Panc1 (cell line): Measurements from ENCODE around the gene YOD1. TPM values are rescaled to one million over a fixed set of nuclear protein-coding genes. Genes with fewer than 3 reads are reported as not detected.
A peak's percentile ranks its signal among the peaks of the same experiment; 100 is the strongest.

Source experiments
- ATAC-seq: fragments of 200-7000 bp; cut with Tn5 transposase; 2 replicates; pipeline ENCODE4 v1.9.1; 2020; ENCODE audit warnings: mild to moderate bottlenecking, moderate library complexity
- BruUV-seq: library from RNA; stranded (reverse); fragments of 400-500 nt; replicated peaks from 2 replicates; lab custom pipeline; 2021; lab: Mats Ljungman, UMichigan
- CTCF ChIA-PET: fragments of 300-600 bp; sonication (Branson Sonifier 250); formaldehyde crosslinking; loops from one replicate; lab custom pipeline; 2022; ENCODE audit warnings: antibody characterized with exemption; lab: Charles Lee
- POLR2A ChIA-PET: fragments of 300-600 bp; sonication (Branson Sonifier 250); formaldehyde crosslinking; loops from one replicate; lab custom pipeline; 2022; ENCODE audit warnings: antibody characterized with exemption; lab: Charles Lee
- DNase-seq: peaks from one replicate; pipeline ENCODE4 v3.0.0-alpha.2; 2010; ENCODE audit warnings: low read depth, low spot score
- H3K27ac ChIP-seq: 2 replicates; pipeline ENCODE4 v1.5.1; 2011; ENCODE audit warnings: mild to moderate bottlenecking, low read length, inconsistent platforms
- H3K27me3 ChIP-seq: fragments of 200-500 bp; sonication (Bioruptor generic); 2 replicates; pipeline ENCODE4 v1.6.0; 2014; ENCODE audit warnings: low read length, inconsistent platforms; ENCODE audit not compliant: control insufficient read depth, insufficient read depth
- H3K36me3 ChIP-seq: fragments of 200-500 bp; sonication (Bioruptor generic); 2 replicates; pipeline ENCODE4 v1.5.1; 2014; ENCODE audit warnings: inconsistent platforms, mild to moderate bottlenecking, low read length, moderate library complexity; ENCODE audit not compliant: control insufficient read depth, insufficient read depth
- H3K4me1 ChIP-seq: 2 replicates; pipeline ENCODE4 v1.5.1; 2011; ENCODE audit warnings: inconsistent platforms, mild to moderate bottlenecking, low read length, moderate library complexity; ENCODE audit not compliant: control insufficient read depth, insufficient read depth
- H3K4me3 ChIP-seq, 2 experiments: 2 replicates each; pipeline ENCODE4 v1.5.1; 2011 to 2012; ENCODE audit warnings: low read depth in 2 of 2, low read length in 2 of 2, mild to moderate bottlenecking in 2 of 2, inconsistent platforms in 1 of 2, moderate library complexity in 1 of 2
- H3K9me3 ChIP-seq: fragments of 200-500 bp; sonication (Bioruptor generic); 2 replicates; pipeline ENCODE4 v1.5.1; 2014; ENCODE audit warnings: low read depth, mild to moderate bottlenecking, inconsistent platforms, low read length, moderate library complexity; ENCODE audit not compliant: control insufficient read depth, insufficient read depth
- POLR2AphosphoS5 ChIP-seq: IDR thresholded peaks from 2 replicates; pipeline ENCODE4 v1.6.1; 2012; ENCODE audit warnings: mild to moderate bottlenecking, low read depth, low read length, moderate library complexity
- SIN3A ChIP-seq: IDR thresholded peaks from 2 replicates; pipeline ENCODE4 v1.6.1; 2012; ENCODE audit warnings: low read depth, mild to moderate bottlenecking, low read length, moderate library complexity, borderline replicate concordance; ENCODE audit not compliant: insufficient read depth
- TCF7L2 ChIP-seq: IDR thresholded peaks from 2 replicates; pipeline ENCODE4 v1.6.1; 2011; ENCODE audit warnings: mild to moderate bottlenecking, low read depth, low read length, inconsistent platforms
- in situ Hi-C: cut with HindIII; loops from 2 replicates; pipeline ENCODE4 v1.10.0; 2016; ENCODE audit warnings: low sequenced_read_pairs, low pct_unique_long_range_greater_than_20kb
- intact Hi-C: fragments of 100-400 bp; cut with micrococcal nuclease; formaldehyde crosslinking; loops from one replicate; pipeline ENCODE4 v1.10.0; 2022; ENCODE audit not compliant: unreplicated experiment
- total RNA-seq: library from RNA; stranded (reverse); gene quantifications from one replicate; pipeline ENCODE4 v1.2.1, GENCODE V29; 2021; ENCODE audit not compliant: unreplicated experiment
- TF ChIP-seq, protein P1 (sequence below), 2 experiments: IDR thresholded peaks; 2 replicates each; pipeline ENCODE4 v1.6.1; 2011 to 2012; ENCODE audit warnings: low read depth in 2 of 2, control low read depth in 1 of 2, low read length in 1 of 2, mild to moderate bottlenecking in 1 of 2, moderate library complexity in 1 of 2; ENCODE audit not compliant: insufficient read depth in 1 of 2
- TF ChIP-seq, protein P2 (sequence below): fragments of 450-650 bp; IDR thresholded peaks from 2 replicates; pipeline ENCODE4 v1.5.1; 2017; ENCODE audit warnings: mild to moderate bottlenecking

Gene YOD1
- total RNA-seq, 1 experiment from 2014 or later = 7.1 TPM

DNA sequence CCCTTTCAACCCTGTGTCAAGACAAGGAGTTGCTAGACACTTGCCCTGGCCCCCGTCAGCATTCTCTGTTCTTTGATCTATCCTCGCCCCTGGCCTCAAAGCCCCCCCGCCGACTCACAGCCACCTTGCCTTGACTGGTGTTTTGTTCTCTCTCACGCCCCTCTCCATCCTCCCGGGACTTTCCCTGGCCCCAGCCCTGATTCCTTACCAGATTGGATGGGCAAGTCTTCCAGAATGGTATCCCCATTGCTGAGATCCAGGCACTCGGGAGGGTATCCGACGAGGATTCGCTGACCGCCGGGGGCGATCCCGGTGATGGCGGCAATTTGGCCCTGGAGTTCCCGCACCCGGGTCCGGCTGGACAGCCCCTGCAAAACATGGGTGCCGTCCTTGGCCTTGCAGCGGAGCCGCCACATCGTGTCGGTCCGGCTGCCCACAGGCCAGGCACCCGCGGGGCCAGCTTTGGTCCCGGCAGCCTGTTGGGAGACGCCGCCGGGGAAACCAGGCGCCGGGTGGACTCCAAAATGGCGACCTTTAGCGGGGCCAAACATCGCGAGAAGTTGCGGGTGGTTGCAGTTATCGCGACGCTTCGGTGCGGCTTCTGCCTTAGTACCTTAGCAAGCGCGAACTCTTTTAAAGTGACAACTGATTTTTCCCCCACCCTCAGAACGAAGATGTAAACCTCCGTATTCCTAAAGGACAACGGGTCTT lies 373 bp downstream of the YOD1 start:
- peak overlapping the region; percentile 97 for H3K27ac ChIP-seq
- intact Hi-C loops = no loop called here
- H3K9me3 ChIP-seq = no peaks in the 10 kb centered on the region
- ChIA-PET POLR2A (no interaction called here), CTCF (no interaction called here)
- in situ Hi-C loops = no loop called here
- peak; percentile 80 for TF ChIP-seq POLR2AphosphoS5
- peak; percentile 48 for TF ChIP-seq TCF7L2
- TF ChIP-seq, protein P1, sequence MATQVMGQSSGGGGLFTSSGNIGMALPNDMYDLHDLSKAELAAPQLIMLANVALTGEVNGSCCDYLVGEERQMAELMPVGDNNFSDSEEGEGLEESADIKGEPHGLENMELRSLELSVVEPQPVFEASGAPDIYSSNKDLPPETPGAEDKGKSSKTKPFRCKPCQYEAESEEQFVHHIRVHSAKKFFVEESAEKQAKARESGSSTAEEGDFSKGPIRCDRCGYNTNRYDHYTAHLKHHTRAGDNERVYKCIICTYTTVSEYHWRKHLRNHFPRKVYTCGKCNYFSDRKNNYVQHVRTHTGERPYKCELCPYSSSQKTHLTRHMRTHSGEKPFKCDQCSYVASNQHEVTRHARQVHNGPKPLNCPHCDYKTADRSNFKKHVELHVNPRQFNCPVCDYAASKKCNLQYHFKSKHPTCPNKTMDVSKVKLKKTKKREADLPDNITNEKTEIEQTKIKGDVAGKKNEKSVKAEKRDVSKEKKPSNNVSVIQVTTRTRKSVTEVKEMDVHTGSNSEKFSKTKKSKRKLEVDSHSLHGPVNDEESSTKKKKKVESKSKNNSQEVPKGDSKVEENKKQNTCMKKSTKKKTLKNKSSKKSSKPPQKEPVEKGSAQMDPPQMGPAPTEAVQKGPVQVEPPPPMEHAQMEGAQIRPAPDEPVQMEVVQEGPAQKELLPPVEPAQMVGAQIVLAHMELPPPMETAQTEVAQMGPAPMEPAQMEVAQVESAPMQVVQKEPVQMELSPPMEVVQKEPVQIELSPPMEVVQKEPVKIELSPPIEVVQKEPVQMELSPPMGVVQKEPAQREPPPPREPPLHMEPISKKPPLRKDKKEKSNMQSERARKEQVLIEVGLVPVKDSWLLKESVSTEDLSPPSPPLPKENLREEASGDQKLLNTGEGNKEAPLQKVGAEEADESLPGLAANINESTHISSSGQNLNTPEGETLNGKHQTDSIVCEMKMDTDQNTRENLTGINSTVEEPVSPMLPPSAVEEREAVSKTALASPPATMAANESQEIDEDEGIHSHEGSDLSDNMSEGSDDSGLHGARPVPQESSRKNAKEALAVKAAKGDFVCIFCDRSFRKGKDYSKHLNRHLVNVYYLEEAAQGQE (IDR thresholded peaks at IDR 0.05; ENCODE audit: insufficient read depth in 1 of 2, low read depth in 2 of 2, low read length in 1 of 2) = no peak
- TF ChIP-seq SIN3A = peak; percentile 93; the same call in 1 of the 2 replicates
- H3K36me3 ChIP-seq = peaks cover 21% of the 10 kb centered on the region
- ATAC-seq (peak; percentile 76), DNase-seq (peak; percentile 88)
- peak overlapping the region; percentile 98 to 100 for H3K4me3 ChIP-seq
- no peaks in the 10 kb centered on the region for H3K27me3 ChIP-seq
- H3K4me1 ChIP-seq = peaks cover 19% of the 10 kb centered on the region
- BruUV-seq = no TSS peak

DNA sequence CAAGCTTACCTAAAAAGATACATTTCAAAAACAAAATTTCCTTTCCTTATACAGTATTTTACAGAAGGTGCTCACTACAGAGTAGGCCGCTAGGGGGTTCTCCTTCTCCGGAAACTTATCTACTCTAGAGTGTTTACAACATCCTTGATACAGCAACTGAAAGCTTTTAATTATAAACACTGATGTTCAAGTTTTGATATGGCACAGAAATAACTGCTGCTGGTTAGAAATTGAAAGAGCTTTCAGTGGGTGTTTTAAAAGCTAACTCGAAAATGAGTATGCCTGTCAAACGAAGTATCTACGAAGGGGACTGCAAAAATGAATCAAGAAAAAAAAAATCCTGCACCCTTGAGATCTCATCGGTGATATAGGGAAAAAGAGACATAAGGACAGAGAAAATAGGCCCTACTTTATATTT lies 1.0 kb downstream of the YOD1 start:
- Histone ChIP-seq H3K36me3 (peaks cover 21% of the 10 kb centered on the region), H3K27me3 (no peaks in the 10 kb centered on the region), H3K9me3 (no peaks in the 10 kb centered on the region), H3K27ac (peak overlapping the region; percentile 97), H3K4me3 (peak overlapping the region; percentile 98 to 100), H3K4me1 (peaks cover 18% of the 10 kb centered on the region)
- BruUV-seq = no TSS peak
- CTCF ChIA-PET = no interaction called here
- in situ Hi-C loops = no loop called here
- ATAC-seq = no peak
- POLR2A ChIA-PET = no interaction called here
- intact Hi-C loops = no loop called here
- DNase-seq = no peak
- TF ChIP-seq, protein P1 (IDR thresholded peaks at IDR 0.05; ENCODE audit: insufficient read depth in 1 of 2, low read depth in 2 of 2, low read length in 1 of 2) = no peak
- 0 out of 2 replicates have a peak, but pooled peaks have one; percentile 54 for TF ChIP-seq SIN3A
- TF ChIP-seq, protein P2, sequence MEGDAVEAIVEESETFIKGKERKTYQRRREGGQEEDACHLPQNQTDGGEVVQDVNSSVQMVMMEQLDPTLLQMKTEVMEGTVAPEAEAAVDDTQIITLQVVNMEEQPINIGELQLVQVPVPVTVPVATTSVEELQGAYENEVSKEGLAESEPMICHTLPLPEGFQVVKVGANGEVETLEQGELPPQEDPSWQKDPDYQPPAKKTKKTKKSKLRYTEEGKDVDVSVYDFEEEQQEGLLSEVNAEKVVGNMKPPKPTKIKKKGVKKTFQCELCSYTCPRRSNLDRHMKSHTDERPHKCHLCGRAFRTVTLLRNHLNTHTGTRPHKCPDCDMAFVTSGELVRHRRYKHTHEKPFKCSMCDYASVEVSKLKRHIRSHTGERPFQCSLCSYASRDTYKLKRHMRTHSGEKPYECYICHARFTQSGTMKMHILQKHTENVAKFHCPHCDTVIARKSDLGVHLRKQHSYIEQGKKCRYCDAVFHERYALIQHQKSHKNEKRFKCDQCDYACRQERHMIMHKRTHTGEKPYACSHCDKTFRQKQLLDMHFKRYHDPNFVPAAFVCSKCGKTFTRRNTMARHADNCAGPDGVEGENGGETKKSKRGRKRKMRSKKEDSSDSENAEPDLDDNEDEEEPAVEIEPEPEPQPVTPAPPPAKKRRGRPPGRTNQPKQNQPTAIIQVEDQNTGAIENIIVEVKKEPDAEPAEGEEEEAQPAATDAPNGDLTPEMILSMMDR = peak; percentile 81; the same call in 1 of the 2 replicates
